HG02571 (cell line): Measurements from ENCODE around the gene NUP214.
"Not testable (repeated sequence)": the region's sequence is repeated elsewhere in the genome, so short reads cannot be mapped to it uniquely, and the experiment has no call there.

ENCODE experiments used
- ATAC-seq: cut with Tn5 transposase; IDR thresholded peaks from one replicate; pipeline ENCODE4 v1.9.1; 2021; ENCODE audit warnings: mild to moderate bottlenecking, moderate library complexity; ENCODE audit not compliant: unreplicated experiment

The NUP214 gene

GRCh38 chr9:131191032-131191431 is 65.6 kb downstream of the NUP214 start:
- ATAC-seq: not testable (repeated sequence)

GRCh38 chr9:131191857-131192256 is 66.5 kb downstream of the NUP214 start:
- no peak for ATAC-seq

DNA sequence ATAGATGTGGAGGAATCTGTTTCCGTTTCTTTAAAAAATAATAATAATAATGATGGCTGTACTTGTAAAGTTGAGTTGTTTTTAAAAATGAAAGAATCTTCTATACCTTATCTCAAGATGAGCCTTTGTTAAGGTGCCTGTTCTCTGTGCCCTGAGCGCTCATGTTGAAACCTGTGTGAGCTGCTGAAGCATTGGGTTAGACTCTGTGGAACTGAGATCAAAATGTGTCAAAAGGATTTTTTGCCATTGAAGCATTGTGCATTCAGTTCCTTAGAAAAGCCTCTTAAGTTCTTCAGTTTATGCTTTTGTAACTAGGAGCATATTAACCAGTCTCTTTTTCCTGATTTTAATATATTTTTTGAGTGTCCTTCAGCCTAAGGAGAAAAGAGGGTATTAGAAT is 67.7 kb downstream of the NUP214 start:
- no peak for ATAC-seq

DNA sequence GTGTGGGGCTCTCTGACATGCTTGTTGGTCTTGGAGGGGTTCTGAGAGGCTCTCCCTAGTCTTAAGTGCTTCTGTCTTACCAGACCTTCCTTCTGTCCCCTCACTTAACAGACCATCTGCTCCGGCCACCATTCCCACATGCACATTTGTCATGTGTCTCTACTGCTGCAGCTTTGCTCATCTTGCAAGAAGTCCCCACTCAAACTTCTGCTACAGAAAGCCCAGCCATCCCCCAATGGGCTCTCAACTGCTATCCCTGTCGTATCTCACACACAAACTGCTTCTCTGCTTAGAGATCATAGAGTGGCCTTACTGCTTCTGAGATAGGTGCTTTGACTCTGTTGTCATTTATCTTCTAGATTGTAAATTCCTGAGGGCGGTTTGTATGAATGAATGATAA is 69.4 kb downstream of the NUP214 start:
- no peak for ATAC-seq

DNA sequence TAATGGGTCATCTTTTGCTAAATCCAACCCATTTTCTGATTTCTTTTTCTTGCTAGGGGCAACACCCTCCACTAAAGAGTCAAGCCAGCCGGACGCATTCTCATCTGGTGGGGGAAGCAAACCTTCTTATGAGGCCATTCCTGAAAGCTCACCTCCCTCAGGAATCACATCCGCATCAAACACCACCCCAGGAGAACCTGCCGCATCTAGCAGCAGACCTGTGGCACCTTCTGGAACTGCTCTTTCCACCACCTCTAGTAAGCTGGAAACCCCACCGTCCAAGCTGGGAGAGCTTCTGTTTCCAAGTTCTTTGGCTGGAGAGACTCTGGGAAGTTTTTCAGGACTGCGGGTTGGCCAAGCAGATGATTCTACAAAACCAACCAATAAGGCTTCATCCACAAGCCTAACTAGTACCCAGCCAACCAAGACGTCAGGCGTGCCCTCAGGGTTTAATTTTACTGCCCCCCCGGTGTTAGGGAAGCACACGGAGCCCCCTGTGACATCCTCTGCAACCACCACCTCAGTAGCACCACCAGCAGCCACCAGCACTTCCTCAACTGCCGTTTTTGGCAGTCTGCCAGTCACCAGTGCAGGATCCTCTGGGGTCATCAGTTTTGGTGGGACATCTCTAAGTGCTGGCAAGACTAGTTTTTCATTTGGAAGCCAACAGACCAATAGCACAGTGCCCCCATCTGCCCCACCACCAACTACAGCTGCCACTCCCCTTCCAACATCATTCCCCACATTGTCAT is 72.0 kb downstream of the NUP214 start:
- ATAC-seq: no peak

DNA sequence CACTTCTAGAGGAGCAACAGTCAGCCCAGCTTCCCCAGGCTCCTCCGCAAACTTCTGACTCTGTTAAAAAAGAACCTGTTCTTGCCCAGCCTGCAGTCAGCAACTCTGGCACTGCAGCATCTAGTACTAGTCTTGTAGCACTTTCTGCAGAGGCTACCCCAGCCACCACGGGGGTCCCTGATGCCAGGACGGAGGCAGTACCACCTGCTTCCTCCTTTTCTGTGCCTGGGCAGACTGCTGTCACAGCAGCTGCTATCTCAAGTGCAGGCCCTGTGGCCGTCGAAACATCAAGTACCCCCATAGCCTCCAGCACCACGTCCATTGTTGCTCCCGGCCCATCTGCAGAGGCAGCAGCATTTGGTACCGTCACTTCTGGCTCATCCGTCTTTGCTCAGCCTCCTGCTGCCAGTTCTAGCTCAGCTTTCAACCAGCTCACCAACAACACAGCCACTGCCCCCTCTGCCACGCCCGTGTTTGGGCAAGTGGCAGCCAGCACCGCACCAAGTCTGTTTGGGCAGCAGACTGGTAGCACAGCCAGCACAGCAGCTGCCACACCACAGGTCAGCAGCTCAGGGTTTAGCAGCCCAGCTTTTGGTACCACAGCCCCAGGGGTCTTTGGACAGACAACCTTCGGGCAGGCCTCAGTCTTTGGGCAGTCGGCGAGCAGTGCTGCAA is 72.8 kb downstream of the NUP214 start:
- ATAC-seq: no peak

GRCh38 chr9:131201856-131202255 is 76.5 kb downstream of the NUP214 start:
- no peak for ATAC-seq

DNA sequence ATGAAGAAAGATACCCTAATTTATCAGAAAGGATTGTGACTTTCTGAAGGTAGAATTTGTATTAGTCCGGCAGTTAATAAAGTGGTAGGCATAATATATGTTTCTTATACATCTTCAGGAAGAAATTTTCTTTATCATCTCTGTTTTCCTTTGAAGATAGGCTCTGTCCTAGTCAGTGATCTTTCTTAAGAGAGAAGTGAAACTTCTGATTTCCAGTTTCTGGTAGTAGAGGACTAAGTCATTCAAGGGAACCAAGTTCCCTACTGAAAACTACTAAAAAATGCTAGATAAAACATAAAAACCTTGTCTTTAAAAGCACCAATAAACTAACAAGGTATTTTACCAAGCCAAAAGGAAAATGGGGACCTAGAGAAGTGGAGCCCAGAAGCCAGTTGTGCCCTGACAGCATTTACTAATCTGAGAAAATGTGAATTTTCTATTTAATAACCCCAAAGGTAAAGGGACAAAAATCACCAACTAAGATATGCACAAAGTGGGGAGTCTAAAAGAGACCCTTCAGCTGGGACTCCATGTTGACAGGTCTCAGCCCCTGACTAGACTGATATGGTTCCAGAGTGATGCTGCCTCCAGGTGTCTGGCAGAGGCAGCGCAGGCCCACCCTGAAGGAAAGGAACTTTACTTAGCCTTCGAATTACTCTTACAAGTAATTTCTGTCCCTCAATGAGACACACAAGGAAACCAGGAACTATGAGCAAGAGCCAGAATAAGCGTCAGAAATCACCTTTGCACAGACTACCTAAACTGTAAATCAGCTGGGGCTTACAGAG is 78.2 kb downstream of the NUP214 start:
- no peak for ATAC-seq

DNA sequence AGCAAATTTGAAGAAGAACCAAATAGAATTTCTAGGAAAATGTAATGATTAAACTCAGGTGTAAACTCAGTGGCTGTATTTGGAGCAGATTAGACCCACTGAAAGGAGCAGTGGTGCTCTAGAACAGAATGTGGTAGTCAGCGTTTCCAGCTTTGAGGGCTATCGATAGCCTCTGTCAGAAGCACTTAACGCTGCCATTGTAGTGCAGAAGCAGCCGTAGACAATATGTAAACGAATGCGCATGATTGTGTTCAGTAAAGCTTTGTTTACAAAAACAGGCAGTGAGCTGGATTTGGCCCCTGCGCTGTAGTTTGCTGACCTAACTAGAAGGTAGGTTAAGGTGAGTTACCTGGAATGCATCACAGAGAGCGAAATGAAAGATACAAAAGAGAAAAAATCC is 78.9 kb downstream of the NUP214 start:
- no peak for ATAC-seq

DNA sequence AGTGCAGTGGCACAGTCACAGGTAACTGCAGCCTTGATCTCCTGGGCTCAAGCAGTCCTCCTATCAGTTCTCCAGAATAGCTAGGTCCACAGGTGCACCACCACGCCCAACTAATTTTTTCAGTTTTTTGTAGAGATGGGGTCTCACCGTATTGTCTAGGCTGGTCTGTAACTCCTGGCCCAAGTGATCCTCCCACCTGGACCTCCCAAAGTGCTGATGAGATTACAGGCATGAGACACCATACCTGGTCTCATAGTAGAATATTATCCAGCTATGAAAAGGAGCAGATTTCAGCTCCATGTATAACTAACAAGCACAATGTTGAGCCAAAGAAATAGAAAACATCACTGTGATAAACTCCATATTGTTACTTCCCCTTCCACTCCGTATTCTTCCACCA is 81.1 kb downstream of the NUP214 start:
- ATAC-seq: no peak

GRCh38 chr9:131211920-131212319 is 86.5 kb downstream of the NUP214 start:
- not testable (repeated sequence) for ATAC-seq

DNA sequence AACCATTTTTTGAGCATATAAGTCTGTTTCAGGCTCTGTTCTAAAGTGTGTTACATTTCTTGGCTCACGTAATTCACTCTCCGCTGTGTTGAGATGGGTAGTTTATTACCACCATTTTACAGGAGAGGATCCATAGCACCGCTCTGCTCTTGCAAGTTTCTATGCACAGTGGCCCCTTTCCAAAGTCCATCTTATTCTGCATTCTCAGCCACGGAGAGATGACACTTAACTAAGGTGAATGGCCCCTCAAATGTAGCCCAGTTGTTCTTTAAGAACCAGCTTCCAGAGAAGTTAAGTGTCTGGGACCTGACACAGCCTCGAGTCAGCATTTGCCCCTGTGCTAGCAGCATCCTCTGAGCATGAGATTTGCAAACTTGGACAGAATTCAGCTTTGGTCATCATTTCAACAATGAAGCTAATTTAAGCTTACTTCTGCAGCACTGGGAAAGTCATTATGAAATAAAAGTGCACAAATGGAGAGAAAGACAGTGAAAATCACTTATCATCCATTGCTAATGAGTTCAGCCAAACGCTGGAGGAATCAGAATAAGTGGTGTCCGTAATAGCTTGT is 89.0 kb downstream of the NUP214 start:
- no peak for ATAC-seq

GRCh38 chr9:131214876-131215275 is 89.5 kb downstream of the NUP214 start:
- ATAC-seq: no peak

DNA sequence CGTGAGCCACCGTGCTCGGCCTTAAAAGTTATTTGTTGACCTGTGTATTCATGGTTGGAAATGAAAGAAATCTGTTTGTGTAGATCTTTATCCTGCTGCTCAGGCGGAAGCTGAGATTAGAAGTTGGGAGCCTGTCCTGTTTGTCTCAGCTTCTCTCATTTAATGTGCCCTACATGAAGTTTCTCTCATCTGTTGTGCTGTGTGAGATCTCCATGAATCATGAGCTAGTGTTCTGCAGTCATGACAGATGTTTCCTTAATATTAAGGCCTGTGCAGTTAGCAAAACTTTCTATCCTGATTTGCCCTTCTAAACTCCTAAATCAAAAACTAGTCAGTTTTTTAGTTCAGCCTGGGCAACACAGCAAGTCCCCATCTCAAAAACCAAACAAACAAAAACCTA is 91.4 kb downstream of the NUP214 start:
- no peak for ATAC-seq

- no peak for ATAC-seq
Observed at GRCh38 chr9:131217331-131218031, 92.1 kb downstream of the NUP214 start.

GRCh38 chr9:131218370-131218769 is 93.0 kb downstream of the NUP214 start:
- no peak for ATAC-seq

- no peak for ATAC-seq
Observed at GRCh38 chr9:131220485-131220884, 95.1 kb downstream of the NUP214 start.

DNA sequence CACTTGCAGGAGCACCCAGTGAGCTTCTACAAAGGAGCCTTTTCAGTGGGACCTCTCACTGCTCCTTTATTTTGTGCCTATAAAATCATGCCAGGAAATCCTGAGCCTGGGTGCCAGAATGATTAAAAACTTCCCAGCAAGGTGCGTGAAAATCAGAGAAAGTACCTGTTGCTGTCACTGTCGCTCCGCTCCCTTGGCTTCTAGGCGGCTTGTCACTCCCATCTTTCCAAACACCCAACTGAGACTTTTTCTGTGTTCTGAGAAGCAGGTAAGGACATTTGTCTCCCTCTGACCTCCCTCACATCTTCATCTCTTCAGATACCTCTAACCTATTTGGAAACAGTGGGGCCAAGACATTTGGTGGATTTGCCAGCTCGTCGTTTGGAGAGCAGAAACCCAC is 97.1 kb downstream of the NUP214 start:
- no peak for ATAC-seq

DNA sequence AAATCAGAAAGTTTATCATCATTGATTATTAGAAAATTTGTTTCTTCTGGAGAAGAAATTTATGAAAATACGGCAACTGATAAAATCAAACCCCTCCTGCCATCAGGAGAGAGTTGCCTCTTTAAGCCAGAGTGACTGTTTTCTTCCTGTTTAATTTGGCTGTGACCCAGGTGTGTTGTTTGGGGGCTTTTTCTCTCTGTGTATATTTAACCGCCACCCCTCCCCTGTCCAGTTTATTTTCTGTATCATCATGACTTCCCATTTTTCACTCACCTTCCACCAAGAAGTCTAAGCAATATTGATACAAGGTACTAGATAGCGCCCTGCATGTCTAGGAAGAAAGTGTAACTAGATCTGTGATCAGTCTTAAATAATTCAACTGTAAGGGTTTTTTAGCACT is 100.8 kb downstream of the NUP214 start:
- ATAC-seq: no peak

DNA sequence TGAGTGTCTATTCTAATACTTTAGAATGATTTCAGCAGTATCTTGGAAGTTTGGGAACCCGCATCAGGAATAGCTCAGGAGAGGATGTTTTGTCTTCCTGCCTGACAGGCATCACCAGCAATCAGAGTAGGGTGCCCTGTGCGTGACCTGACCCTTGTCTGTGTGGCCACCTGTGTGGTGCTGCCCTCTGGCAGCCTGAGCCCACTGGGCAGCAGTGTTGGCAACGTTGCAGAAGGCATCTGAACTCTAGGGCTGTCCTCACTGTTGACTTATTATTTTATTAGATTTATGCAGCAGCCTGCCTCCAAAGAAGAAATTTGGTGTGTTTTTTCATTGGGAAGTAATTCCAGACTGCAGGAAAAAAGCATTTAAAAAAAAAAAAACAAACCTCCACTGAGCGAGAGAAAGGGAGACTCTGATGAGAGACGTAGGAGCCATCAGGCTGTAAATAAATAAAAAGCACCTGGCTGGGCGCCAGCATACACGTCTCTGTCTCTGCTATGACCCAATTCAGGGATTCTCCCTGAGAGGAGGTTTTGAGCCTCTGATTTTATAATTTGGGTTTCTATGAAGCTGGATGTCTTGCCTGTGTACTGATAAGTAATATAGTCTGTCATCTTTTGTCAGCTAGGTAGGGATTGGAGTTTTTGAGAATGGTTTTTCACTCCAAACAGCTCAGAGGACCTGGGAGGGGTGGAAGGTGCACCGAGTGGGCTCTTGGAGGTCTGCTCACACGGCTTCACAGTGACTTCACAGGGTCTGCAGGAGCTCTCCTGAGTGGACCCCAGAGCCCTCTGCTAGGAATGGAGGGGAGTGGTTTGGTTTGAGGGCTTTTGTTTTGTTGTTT is 101.9 kb downstream of the NUP214 start:
- no peak for ATAC-seq
